Ovary (tissue), 3 donors: ENCODE measurements around the gene SEC23A.

ENCODE experiments used
- CTCF ChIP-seq, 3 donors: fragments of 450-650 bp in 2 of 3; fragments of 200-600 bp in 1 of 3; IDR thresholded peaks; one replicate each; pipeline versions ENCODE4 v1.5.1 to v1.8.0; 2016 to 2022; ENCODE audit warnings: antibody characterized with exemption in 3 of 3, mild to moderate bottlenecking in 1 of 3
- POLR2A ChIP-seq: fragments of 450-650 bp; IDR thresholded peaks from one replicate; pipeline ENCODE4 v1.6.1; 2017; ENCODE audit warnings: antibody characterized with exemption, mild to moderate bottlenecking, moderate library complexity
- donor health status: DM: no; HTN: no; CAD: no.

- TF ChIP-seq CTCF (IDR thresholded peaks at IDR 0.05) (no peak), POLR2A (no peak)
Measured at GRCh38 chr14:38992067-38992844, 110.8 kb downstream of the SEC23A start.
